GM18858 (cell line): ENCODE data around the gene SLC48A1.
A peak's percentile ranks its signal among the peaks of the same experiment; 100 is the strongest.

ENCODE experiments used
- ATAC-seq: cut with Tn5 transposase; IDR thresholded peaks from one replicate; pipeline ENCODE4 v1.9.1; 2021; ENCODE audit not compliant: unreplicated experiment

The SLC48A1 gene

GRCh38 chr12:47789712-47790489, 16.9 kb downstream of the SLC48A1 start:
- no peak for ATAC-seq

GRCh38 chr12:47790676-47791350, 17.8 kb downstream of the SLC48A1 start:
- ATAC-seq: no peak

DNA sequence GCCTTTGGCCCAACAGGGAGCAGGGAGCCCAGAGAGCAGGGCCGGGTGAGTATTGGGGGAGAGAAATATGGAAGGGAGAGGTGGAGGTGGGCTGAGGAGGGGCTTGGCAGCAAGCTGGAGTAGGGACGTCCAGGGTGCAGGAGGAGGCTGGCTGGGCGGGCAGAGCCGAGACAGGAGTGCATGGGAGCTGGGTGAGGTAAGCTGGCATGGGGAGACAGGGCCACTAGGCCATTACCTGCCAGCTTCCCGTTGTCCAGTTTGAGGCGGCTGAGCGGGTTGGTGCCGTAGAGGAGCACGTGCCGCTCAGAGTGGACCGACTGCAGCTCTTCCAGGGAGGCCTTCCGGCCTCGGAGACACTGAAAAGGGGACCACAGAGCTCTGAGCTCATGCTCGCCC, 18.3 kb downstream of the SLC48A1 start:
- no peak for ATAC-seq

GRCh38 chr12:47791874-47792273, 18.8 kb downstream of the SLC48A1 start:
- no peak for ATAC-seq

- ATAC-seq: no peak
Measured at GRCh38 chr12:47793015-47793681, 20.1 kb downstream of the SLC48A1 start.

DNA sequence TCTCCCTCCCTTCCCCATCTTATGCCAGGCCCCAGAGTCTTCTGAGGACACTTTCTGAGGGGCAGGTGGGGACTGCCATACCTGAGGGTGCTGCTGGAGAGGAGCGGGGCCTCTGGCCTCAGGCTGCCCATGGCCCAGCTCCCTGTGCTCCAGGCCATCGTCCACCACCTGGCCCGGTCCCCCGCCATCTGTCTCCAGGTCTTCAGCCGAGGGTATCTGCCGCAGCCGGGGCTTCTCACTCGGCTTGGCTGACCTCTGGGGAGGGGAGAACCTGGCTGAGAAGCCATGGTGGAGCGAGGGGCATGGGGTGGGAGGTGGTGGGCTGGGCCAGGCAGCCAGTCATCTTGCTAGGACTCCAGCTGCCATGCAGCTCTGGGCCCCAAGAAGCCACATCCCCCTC, 21.6 kb downstream of the SLC48A1 start:
- no peak for ATAC-seq

DNA sequence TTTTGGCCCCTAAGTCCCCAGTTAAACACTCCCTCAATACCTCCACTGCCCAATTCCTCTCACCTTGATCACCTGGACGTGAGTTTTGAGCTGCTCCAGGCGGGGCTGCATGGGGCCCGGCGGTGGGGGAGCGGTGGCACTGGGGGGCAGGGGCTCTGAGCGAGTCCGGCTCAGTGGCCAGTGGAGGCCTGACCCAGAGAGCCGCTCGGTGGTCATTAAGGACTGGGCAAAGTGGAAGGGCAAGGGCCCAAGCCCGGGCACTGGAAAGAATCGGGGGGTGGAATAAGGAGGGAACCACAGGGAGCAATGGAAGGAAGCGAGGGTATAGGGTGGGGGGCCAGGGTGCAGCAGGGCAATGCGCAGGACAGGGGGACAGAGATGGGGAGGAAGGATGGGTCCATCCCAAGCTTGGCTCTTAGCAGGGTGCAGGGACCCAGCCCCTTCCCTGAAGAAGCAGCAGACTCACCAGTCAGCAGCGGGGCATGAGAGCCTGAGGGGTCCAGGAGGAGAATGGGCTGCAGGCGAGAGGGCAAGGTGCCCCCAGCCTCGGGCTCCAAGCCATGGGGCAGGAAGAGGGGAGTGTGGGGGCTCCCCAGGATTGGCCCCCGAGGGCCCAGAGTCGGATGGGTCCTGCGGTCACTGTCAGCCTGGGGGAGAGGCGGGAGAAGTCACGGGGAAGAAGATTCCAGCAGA, 22.2 kb downstream of the SLC48A1 start:
- no peak for ATAC-seq

GRCh38 chr12:47795814-47796411, 22.9 kb downstream of the SLC48A1 start:
- no peak for ATAC-seq

DNA sequence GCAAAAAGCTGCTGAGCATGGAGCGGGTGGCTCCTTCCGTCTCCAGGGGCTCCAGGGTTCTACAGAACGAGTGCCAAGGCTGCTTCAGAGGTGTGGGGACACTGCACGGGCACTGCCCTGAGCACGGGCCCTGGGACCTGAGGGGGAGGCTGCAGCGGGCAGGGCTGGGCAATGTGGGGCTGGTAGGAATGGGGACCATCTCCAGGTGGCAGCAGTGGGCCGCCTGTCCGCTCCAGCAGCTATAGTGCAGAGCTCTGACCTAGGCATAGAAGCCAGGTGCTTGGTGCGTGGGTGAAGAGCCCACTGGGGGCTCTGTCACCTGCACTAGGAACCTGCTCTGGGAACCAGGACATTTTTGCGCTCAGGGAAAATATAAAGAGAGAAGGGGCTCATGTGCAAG, 24.4 kb downstream of the SLC48A1 start:
- peak; percentile 55 for ATAC-seq

- ATAC-seq: no peak
Measured at GRCh38 chr12:47798382-47798948, 25.4 kb downstream of the SLC48A1 start.

DNA sequence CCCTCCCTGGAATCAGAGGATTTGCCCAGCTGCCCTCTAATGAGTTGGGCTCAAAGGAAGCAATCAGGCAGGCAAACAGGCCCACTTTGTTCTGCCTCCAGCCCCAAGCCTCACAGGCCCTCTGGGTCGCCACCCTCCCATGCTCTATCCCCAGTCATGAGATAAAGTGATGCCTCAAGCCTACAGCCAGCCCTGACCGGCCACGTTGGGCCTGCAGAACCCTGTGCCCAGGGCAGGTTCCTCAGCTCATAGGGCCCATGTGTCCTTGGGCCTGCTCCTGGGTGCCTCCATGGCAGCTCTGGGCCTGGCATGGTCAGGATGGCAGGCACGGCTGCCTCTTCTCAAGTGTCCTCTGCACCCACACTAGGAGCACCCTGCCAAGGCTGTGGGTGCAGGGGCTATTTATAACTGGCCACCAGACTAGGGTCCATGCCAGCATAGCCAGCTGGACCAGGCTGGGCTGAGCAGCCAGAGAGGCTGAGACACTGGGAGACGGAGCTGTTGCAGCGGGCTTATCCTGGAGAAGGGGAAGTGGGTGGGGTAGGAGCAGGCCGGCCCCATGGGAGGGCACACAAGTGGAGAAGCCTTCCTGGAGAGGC, 26.4 kb downstream of the SLC48A1 start:
- ATAC-seq: no peak

GRCh38 chr12:47800582-47800981, 27.5 kb downstream of the SLC48A1 start:
- no peak for ATAC-seq

GRCh38 chr12:47801170-47801903, 28.3 kb downstream of the SLC48A1 start:
- ATAC-seq: no peak

DNA sequence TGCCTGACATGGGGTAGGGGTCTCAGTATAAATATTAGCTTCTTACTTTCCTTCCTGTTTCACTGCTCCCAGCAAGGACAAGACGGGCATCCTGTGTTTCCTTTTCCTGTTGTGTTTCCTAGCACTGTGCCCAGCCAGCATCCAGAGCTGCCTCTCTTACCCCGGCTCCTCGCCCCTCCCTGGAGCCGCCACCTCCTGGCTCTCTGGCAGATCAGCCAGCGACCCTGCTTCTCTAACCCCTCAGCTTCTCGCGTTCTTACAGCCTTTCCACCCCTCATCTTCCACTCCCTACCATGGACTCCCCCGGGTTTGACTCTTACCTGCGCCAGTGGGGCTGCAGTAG, 28.8 kb downstream of the SLC48A1 start:
- ATAC-seq: no peak

GRCh38 chr12:47802312-47802711, 29.3 kb downstream of the SLC48A1 start:
- ATAC-seq: no peak

DNA sequence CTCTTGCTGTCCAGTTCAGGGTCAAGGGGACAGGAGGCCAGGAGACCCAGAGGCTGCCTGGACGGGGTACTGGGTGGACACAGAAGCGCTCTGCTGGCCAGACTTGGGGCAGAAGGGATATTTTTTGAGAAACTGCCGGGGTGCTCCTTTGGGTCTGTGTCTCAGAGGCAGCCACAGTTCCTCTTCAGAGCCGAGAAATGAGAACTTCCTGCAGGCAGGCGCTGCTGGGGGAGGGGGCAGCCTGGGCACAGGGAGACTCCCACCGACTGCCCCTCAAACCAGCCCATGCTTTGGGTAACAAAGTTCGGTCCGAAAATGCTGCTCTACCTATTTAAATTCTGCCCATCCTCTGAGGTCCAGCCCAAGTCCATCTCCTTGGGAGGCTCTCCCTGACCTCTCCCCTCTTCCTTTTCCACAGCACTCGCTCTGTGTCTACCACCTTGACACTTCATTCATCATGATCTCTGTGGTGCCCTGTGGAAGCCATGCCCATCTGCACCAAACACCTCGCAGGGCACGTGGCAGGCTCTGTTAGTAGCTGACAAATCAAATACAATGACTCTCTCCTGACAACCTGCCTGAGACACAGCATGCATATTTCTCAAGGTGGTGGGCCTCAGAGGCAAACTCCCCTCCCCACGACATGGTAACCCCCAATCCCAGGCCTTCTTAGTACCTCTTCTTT, 30.3 kb downstream of the SLC48A1 start:
- no peak for ATAC-seq

- ATAC-seq: no peak
Measured at GRCh38 chr12:47804171-47804570, 31.1 kb downstream of the SLC48A1 start.

- ATAC-seq: no peak
Measured at GRCh38 chr12:47805417-47805816, 32.4 kb downstream of the SLC48A1 start.

- ATAC-seq: no peak
Measured at GRCh38 chr12:47807338-47807737, 34.3 kb downstream of the SLC48A1 start.
